Common myeloid progenitor, CD34-positive (primary cell): ENCODE measurements around the gene BMP5.

Experiments
- CTCF ChIA-PET: fragments of 350-600 bp; sonication (Branson Sonifier 250); formaldehyde crosslinking; loops from one replicate; lab custom pipeline; 2021; ENCODE audit warnings: antibody characterized with exemption; lab: Charles Lee
- POLR2A ChIA-PET: fragments of 350-600 bp; sonication (Branson Sonifier 250); formaldehyde crosslinking; loops from one replicate; lab custom pipeline; 2021; ENCODE audit warnings: antibody characterized with exemption; lab: Charles Lee
- DNase-seq, 3 donors: peaks; one replicate each; pipeline versions ENCODE4 v3.0.0 to v3.0.0-alpha.2; 2013
- H3K27ac ChIP-seq, 2 experiments: 1 replicate in 1 of 2; 2 replicates in 1 of 2; pipeline ENCODE4 v1.7.0; 2013; ENCODE audit warnings: inconsistent platforms in 2 of 2, low read length in 2 of 2, mild to moderate bottlenecking in 2 of 2, low read depth in 1 of 2, moderate library complexity in 1 of 2; ENCODE audit not compliant: severe bottlenecking in 2 of 2, insufficient read depth in 1 of 2, poor library complexity in 1 of 2
- H3K27me3 ChIP-seq, 5 experiments: replicated peaks in 2 of 5; 1 replicate in 3 of 5; 2 replicates in 2 of 5; pipeline versions ENCODE4 v1.6.1 to v1.7.0; 2013; ENCODE audit warnings: low read length in 4 of 5, mild to moderate bottlenecking in 2 of 5, moderate library complexity in 2 of 5, inconsistent platforms in 1 of 5; ENCODE audit not compliant: insufficient read depth in 5 of 5, control insufficient read depth in 4 of 5
- H3K36me3 ChIP-seq, 4 experiments: 1 replicate in 2 of 4; 2 replicates in 2 of 4; pipeline versions ENCODE4 v1.6.1 to v1.7.0; 2013; ENCODE audit warnings: low read length in 3 of 4, control low read depth in 1 of 4, mild to moderate bottlenecking in 1 of 4; ENCODE audit not compliant: control insufficient read depth in 4 of 4, insufficient read depth in 4 of 4
- H3K4me1 ChIP-seq, 4 experiments: 1 replicate in 3 of 4; 2 replicates in 1 of 4; pipeline versions ENCODE4 v1.6.1 to v1.7.1; 2013; ENCODE audit warnings: low read length in 3 of 4, mild to moderate bottlenecking in 3 of 4, control low read depth in 1 of 4, inconsistent platforms in 1 of 4, moderate library complexity in 1 of 4; ENCODE audit not compliant: control insufficient read depth in 4 of 4, insufficient read depth in 4 of 4; ENCODE audit errors: control extremely low read depth in 1 of 4
- H3K4me3 ChIP-seq, 7 experiments: 1 replicate in 4 of 7; 2 replicates in 3 of 7; pipeline versions ENCODE4 v1.5.1 to v1.7.0; 2013; ENCODE audit warnings: mild to moderate bottlenecking in 7 of 7, low read length in 6 of 7, moderate library complexity in 6 of 7, inconsistent platforms in 2 of 7, low read depth in 2 of 7, control low read depth in 1 of 7; ENCODE audit not compliant: insufficient read depth in 4 of 7, control insufficient read depth in 1 of 7; ENCODE audit errors: extremely low read depth in 1 of 7
- H3K9me3 ChIP-seq, 5 experiments: 1 replicate in 4 of 5; 2 replicates in 1 of 5; pipeline versions ENCODE4 v1.6.1 to v1.7.1; 2013; ENCODE audit warnings: low read length in 4 of 5, mild to moderate bottlenecking in 2 of 5, inconsistent platforms in 1 of 5, low read depth in 1 of 5, moderate library complexity in 1 of 5; ENCODE audit not compliant: control insufficient read depth in 4 of 5, insufficient read depth in 2 of 5; ENCODE audit errors: control extremely low read depth in 1 of 5
- WGBS: methylation state at CpG from one replicate; pipeline ENCODE4 v1.1.5; 2013; ENCODE audit not compliant: insufficient coverage; 5-methylcytosine and 5-hydroxymethylcytosine counted together

The BMP5 gene

GRCh38 chr6:55818482-55818881 lies 56.9 kb downstream of the BMP5 start:
- Histone ChIP-seq H3K36me3 (no peaks in the 10 kb centered on the region), H3K27ac (no peak overlapping the region), H3K4me1 (no peaks in the 10 kb centered on the region), H3K4me3 (no peak overlapping the region), H3K9me3 (no peaks in the 10 kb centered on the region), H3K27me3 (no peaks in the 10 kb centered on the region)
- ChIA-PET CTCF (no interaction called here), POLR2A (no interaction called here)
- no peak for DNase-seq
- no CpG with 5 or more reads among the region's 2 CpGs for WGBS

- H3K9me3 ChIP-seq: no peaks in the 10 kb centered on the region
- H3K4me3 ChIP-seq: no peak overlapping the region
- H3K36me3 ChIP-seq: no peaks in the 10 kb centered on the region
- 0% methylated on average over 1 of the region's 1 CpG for WGBS
- no peak for DNase-seq
- H3K27me3 ChIP-seq: no peaks in the 10 kb centered on the region
- CTCF ChIA-PET: no interaction called here
- no peaks in the 10 kb centered on the region for H3K4me1 ChIP-seq
- H3K27ac ChIP-seq: no peak overlapping the region
- POLR2A ChIA-PET: no interaction called here
Observed at GRCh38 chr6:55812509-55812908, 62.9 kb downstream of the BMP5 start.

- 88% methylated on average over 1 of the region's 3 CpGs for WGBS
- POLR2A ChIA-PET: no interaction called here
Observed at GRCh38 chr6:55811074-55811473, 64.3 kb downstream of the BMP5 start.

GRCh38 chr6:55802259-55802658 lies 73.1 kb downstream of the BMP5 start:
- Histone ChIP-seq H3K9me3 (no peaks in the 10 kb centered on the region), H3K27ac (no peak overlapping the region), H3K4me3 (no peak overlapping the region), H3K36me3 (no peaks in the 10 kb centered on the region), H3K4me1 (no peaks in the 10 kb centered on the region), H3K27me3 (no peaks in the 10 kb centered on the region)
- no CpG with 5 or more reads among the region's 4 CpGs for WGBS
- DNase-seq: no peak
- ChIA-PET POLR2A (no interaction called here), CTCF (no interaction called here)

More at GRCh38 chr6:55811074-55811473, 64.3 kb downstream of the BMP5 start:
- Histone ChIP-seq H3K4me3 (no peak overlapping the region), H3K9me3 (no peaks in the 10 kb centered on the region), H3K4me1 (no peaks in the 10 kb centered on the region), H3K27ac (no peak overlapping the region), H3K27me3 (no peaks in the 10 kb centered on the region), H3K36me3 (no peaks in the 10 kb centered on the region)
- CTCF ChIA-PET: no interaction called here
- no peak for DNase-seq

- DNase-seq: no peak
- H3K9me3 ChIP-seq: no peaks in the 10 kb centered on the region
- no peaks in the 10 kb centered on the region for H3K4me1 ChIP-seq
- H3K27ac ChIP-seq: no peak overlapping the region
- POLR2A ChIA-PET: no interaction called here
- H3K36me3 ChIP-seq: no peaks in the 10 kb centered on the region
- CTCF ChIA-PET: no interaction called here
- H3K4me3 ChIP-seq: no peak overlapping the region
- no peaks in the 10 kb centered on the region for H3K27me3 ChIP-seq
Observed at GRCh38 chr6:55798571-55798970, 76.8 kb downstream of the BMP5 start.

GRCh38 chr6:55794136-55794812 lies 81.1 kb downstream of the BMP5 start:
- H3K4me1 ChIP-seq: no peaks in the 10 kb centered on the region
- no peaks in the 10 kb centered on the region for H3K27me3 ChIP-seq
- ChIA-PET CTCF (no interaction called here), POLR2A (no interaction called here)
- whole genome bisulfite sequencing: 100% methylated on average over 1 of the region's 3 CpGs
- H3K4me3 ChIP-seq: no peak overlapping the region
- H3K27ac ChIP-seq: no peak overlapping the region
- H3K36me3 ChIP-seq: no peaks in the 10 kb centered on the region
- no peak for DNase-seq
- H3K9me3 ChIP-seq: no peaks in the 10 kb centered on the region

- Histone ChIP-seq H3K27ac (no peak overlapping the region), H3K9me3 (no peaks in the 10 kb centered on the region), H3K27me3 (no peaks in the 10 kb centered on the region), H3K4me3 (no peak overlapping the region), H3K36me3 (no peaks in the 10 kb centered on the region), H3K4me1 (no peaks in the 10 kb centered on the region)
- WGBS: 98% methylated on average over 5 of the region's 6 CpGs
- no peak for DNase-seq
- CTCF ChIA-PET: no interaction called here
- POLR2A ChIA-PET: no interaction called here
Observed at GRCh38 chr6:55785273-55785672, 90.1 kb downstream of the BMP5 start.
